GM12878 (cell line): Measurements from ENCODE around the gene SS18. TPM values are rescaled to one million over a fixed set of nuclear protein-coding genes. Genes with fewer than 3 reads are reported as not detected.

Source experiments
- ATAC-seq: fragments of 200-7000 bp; cut with Tn5 transposase; 3 replicates; pipeline ENCODE4 v1.9.1; 2020; ENCODE audit warnings: mild to moderate bottlenecking, moderate library complexity
- Bru-seq: library from RNA; stranded (reverse); fragments of 400-500 nt; gene quantifications from one replicate; lab custom pipeline; 2021; lab: Mats Ljungman, UMichigan
- BruChase-seq, 2 experiments: library from RNA; stranded (reverse); fragments of 400-500 nt; gene quantifications; one replicate each; lab custom pipeline; 2021; lab: Mats Ljungman, UMichigan
- BruUV-seq: library from RNA; stranded (reverse); fragments of 400-500 nt; replicated peaks from 2 replicates; lab custom pipeline; 2021; lab: Mats Ljungman, UMichigan
- CTCF ChIA-PET: fragments of 300-600 bp; sonication (Branson Sonifier 250); formaldehyde crosslinking; extraction: SDS; loops from one replicate; lab custom pipeline; 2021; ENCODE audit warnings: inconsistent platforms; lab: Yijun Ruan, JAX
- POLR2A ChIA-PET: fragments of 350-600 bp; formaldehyde crosslinking; extraction: SDS; loops from one replicate; lab custom pipeline; 2021; ENCODE audit warnings: inconsistent platforms; lab: Charles Lee
- RAD21 ChIA-PET: fragments of 300-600 bp; sonication (Branson Sonifier 250); formaldehyde crosslinking; loops from one replicate; lab custom pipeline; 2023; ENCODE audit warnings: antibody characterized with exemption; ENCODE audit not compliant: unreplicated experiment; lab: Charles Lee
- SMC1A ChIA-PET: fragments of 300-600 bp; sonication (Branson Sonifier 250); formaldehyde crosslinking; loops from one replicate; lab custom pipeline; 2023; ENCODE audit not compliant: unreplicated experiment, uncharacterized antibody; lab: Charles Lee
- DNase-seq: peaks from one replicate; pipeline ENCODE4 v3.0.0-alpha.2; 2011; ENCODE audit warnings: low read depth, low spot score
- FAIRE-seq: peaks from 3 replicates; lab custom pipeline; 2011; peaks lifted over from hg19 to GRCh38; lab: Jason Lieb, UNC
- H2AFZ ChIP-seq: 2 replicates; pipeline ENCODE4 v1.6.0; 2011; ENCODE audit warnings: low read depth, low read length, control low read depth; ENCODE audit not compliant: control insufficient read depth
- H3K27ac ChIP-seq: 2 replicates; pipeline ENCODE4 v1.5.1; 2011; ENCODE audit warnings: control low read depth; ENCODE audit not compliant: control insufficient read depth, insufficient read depth
- H3K27me3 ChIP-seq, 2 experiments: replicated peaks in 1 of 2; 2 replicates each; pipeline versions ENCODE4 v1.6.0 to v1.6.1; 2011; ENCODE audit warnings: low read length in 1 of 2; ENCODE audit not compliant: control insufficient read depth in 2 of 2, insufficient read depth in 2 of 2
- H3K36me3 ChIP-seq, 2 experiments: 2 replicates each; pipeline ENCODE4 v1.5.1; 2011; ENCODE audit warnings: low read length in 1 of 2; ENCODE audit not compliant: control insufficient read depth in 2 of 2, insufficient read depth in 2 of 2
- H3K4me1 ChIP-seq: 2 replicates; pipeline ENCODE4 v1.6.1; 2011; ENCODE audit warnings: mild to moderate bottlenecking, low read length, moderate library complexity, mixed read lengths; ENCODE audit not compliant: control insufficient read depth, insufficient read depth
- H3K4me2 ChIP-seq: 2 replicates; pipeline ENCODE4 v1.6.0; 2011; ENCODE audit warnings: control low read depth; ENCODE audit not compliant: control insufficient read depth, insufficient read depth
- H3K4me3 ChIP-seq: fragments of 200-600 bp; sonication (generic); 2 replicates; pipeline ENCODE4 v1.5.1; 2016
- H3K79me2 ChIP-seq: 2 replicates; pipeline ENCODE4 v1.6.0; 2011; ENCODE audit warnings: low read length; ENCODE audit not compliant: control insufficient read depth, insufficient read depth
- H3K9ac ChIP-seq: 2 replicates; pipeline ENCODE4 v1.8.0; 2011; ENCODE audit warnings: low read length, control low read depth, mixed read lengths; ENCODE audit not compliant: control insufficient read depth, insufficient read depth
- H3K9me3 ChIP-seq: replicated peaks from 3 replicates; pipeline ENCODE4 v1.5.1; 2011; ENCODE audit warnings: mild to moderate bottlenecking, low read length; ENCODE audit not compliant: control insufficient read depth, insufficient read depth
- H4K20me1 ChIP-seq: 2 replicates; pipeline ENCODE4 v1.6.0; 2011; ENCODE audit not compliant: control insufficient read depth, insufficient read depth
- BCL3 ChIP-seq: IDR thresholded peaks from 2 replicates; pipeline ENCODE4 v1.6.1; 2011; ENCODE audit warnings: borderline replicate concordance, low read depth, mild to moderate bottlenecking, moderate library complexity, low read length; ENCODE audit not compliant: insufficient read depth, poor library complexity, severe bottlenecking
- CREB1 ChIP-seq: IDR thresholded peaks from 2 replicates; pipeline ENCODE4 v1.6.1; 2012; ENCODE audit warnings: low read depth, mild to moderate bottlenecking, inconsistent platforms
- CREM ChIP-seq: IDR thresholded peaks from 2 replicates; pipeline ENCODE4 v1.6.1; 2014; ENCODE audit warnings: antibody characterized with exemption, low read depth
- EP300 ChIP-seq, 2 experiments: fragments of 150-350 bp in 1 of 2; IDR thresholded peaks; 2 replicates each; pipeline ENCODE4 v1.6.1; 2011 to 2012; ENCODE audit warnings: low read depth in 2 of 2, low read length in 2 of 2, borderline replicate concordance in 1 of 2, improper control_type of control experiment in 1 of 2, inconsistent platforms in 1 of 2; ENCODE audit not compliant: control insufficient read depth in 1 of 2
- LARP7 ChIP-seq: fragments of 450-650 bp; IDR thresholded peaks from 2 replicates; pipeline ENCODE4 v1.6.1; 2017; ENCODE audit warnings: mild to moderate bottlenecking
- MEF2A ChIP-seq: IDR thresholded peaks from 2 replicates; pipeline ENCODE4 v1.6.1; 2011; ENCODE audit warnings: low read depth, mild to moderate bottlenecking, low read length, moderate library complexity; ENCODE audit not compliant: insufficient read depth
- NFXL1 ChIP-seq: fragments of 450-650 bp; IDR thresholded peaks from 2 replicates; pipeline ENCODE4 v1.6.1; 2017; ENCODE audit warnings: antibody characterized with exemption, mild to moderate bottlenecking, borderline replicate concordance
- PAX5 ChIP-seq: IDR thresholded peaks from 2 replicates; pipeline ENCODE4 v1.6.1; 2011; ENCODE audit warnings: low read depth, low read length, borderline replicate concordance
- SP1 ChIP-seq: IDR thresholded peaks from one replicate; pipeline ENCODE4 v1.6.1; 2011; ENCODE audit warnings: low read depth, low read length
- SUZ12 ChIP-seq: fragments of 200-600 bp; sonication (generic); IDR thresholded peaks from one replicate; pipeline ENCODE4 v1.6.1; 2018; ENCODE audit warnings: antibody characterized with exemption, mild to moderate bottlenecking; ENCODE audit not compliant: unreplicated experiment
- WGBS: methylation state at CpG from one replicate; pipeline ENCODE4 v1.1.6; 2016; ENCODE audit warnings: low lambda C conversion rate; ENCODE audit not compliant: insufficient replicate concordance, insufficient coverage; ENCODE audit errors: missing lambda C conversion rate; 5-methylcytosine and 5-hydroxymethylcytosine counted together
- in situ Hi-C: fragments of 300-500 bp; cut with MboI; formaldehyde crosslinking; loops from 9 replicates; pipeline ENCODE4 v1.14.3; 2018; ENCODE audit warnings: mixed read lengths
- intact Hi-C: fragments of 100-400 bp; cut with micrococcal nuclease; formaldehyde crosslinking; loops from one replicate; pipeline ENCODE4 v1.14.2; 2022; ENCODE audit not compliant: unreplicated experiment
- long read RNA-seq, 2 experiments: library from polyadenylated mRNA; unstranded; transcript quantifications; one replicate each; pipeline ENCODE4 v2.0.0, GENCODE V29; 2019 to 2020
- polyA minus RNA-seq, 3 experiments: library from RNA; depleted of rRNA, polyadenylated mRNA; stranded (reverse); fragments of >200 nt; gene quantifications; 2 replicates each; pipeline ENCODE4 v1.2.3, GENCODE V29; 2011
- polyA plus RNA-seq, 11 experiments: library from polyadenylated mRNA; depleted of rRNA in 4 of 11; unstranded in 6 of 11; stranded (reverse) in 5 of 11; fragments of >200 nt; fragmentation: Nextera tagmentation in 4 of 11; fragmentation: Illumina TruSeq in 1 of 11; extraction: Ambion mirVana in 4 of 11; extraction: Trizol in 1 of 11; gene quantifications; 1 replicate in 1 of 11; 2 replicates in 10 of 11; pipeline versions ENCODE4 v1.2.1 to v1.2.3, GENCODE V29; 2011 to 2016; ENCODE audit warnings: inconsistent platforms in 2 of 11, missing spikeins in 2 of 11, low read depth in 1 of 11
- total RNA-seq, 4 experiments: library from RNA; depleted of rRNA in 3 of 4; stranded (reverse); fragments of >200 nt in 3 of 4; fragmentation: Illumina TruSeq in 1 of 4; extraction: Trizol in 1 of 4; gene quantifications; 2 replicates each; pipeline versions ENCODE4 v1.2.1 to v1.2.3, GENCODE V29; 2013 to 2021
- TF ChIP-seq, protein P1 (sequence below): IDR thresholded peaks from 2 replicates; pipeline ENCODE4 v1.6.1; 2011; ENCODE audit warnings: mild to moderate bottlenecking, low read depth, low read length, moderate library complexity; ENCODE audit not compliant: insufficient replicate concordance

SS18 gene
- total RNA-seq (2013; cell fraction: nucleolus; rRNA removed), result 226 and 242 TPM in 2 replicates
- total RNA-seq (2014; rRNA removed) (94.7 and 101 TPM in 2 replicates), total RNA-seq (2014; rRNA removed; fragmentation: Illumina TruSeq; extraction: Trizol) (93.9 and 97.0 TPM in 2 replicates), total RNA-seq (2021) (56.7 and 58.1 TPM in 2 replicates), polyA plus RNA-seq (2011; rRNA removed) (149 and 153 TPM in 2 replicates), polyA plus RNA-seq (2014; fragmentation: Illumina TruSeq; extraction: Trizol) (93.1 and 105 TPM in 2 replicates), polyA plus RNA-seq (2014; fragmentation: Nextera tagmentation; extraction: Ambion mirVana) (10 to 100 TPM; 16.6 to 34.4 TPM), polyA plus RNA-seq (2014; rRNA removed) (89.1 and 100.0 TPM in 2 replicates), polyA plus RNA-seq (2016; fragmentation: Nextera tagmentation; extraction: Ambion mirVana) (10 to 100 TPM; 67.1 to 70.4 TPM), polyA minus RNA-seq (2011; rRNA and poly(A)+ RNA removed) (221 and 298 TPM in 2 replicates), Bru-seq, nascent RNA (percentile 94 among the genes with signal in this experiment), BruChase-seq, experiment 1, labeled RNA remaining after a 6-hour chase (percentile 90 among the genes with signal in this experiment), BruChase-seq, experiment 2, labeled RNA remaining after a 2-hour chase (percentile 94 among the genes with signal in this experiment)
- 22.6 TPM for polyA plus RNA-seq (2011; ENCODE audit: low read depth)
- polyA plus RNA-seq (2011; cell fraction: cytosol; rRNA removed), result 97.6 and 135 TPM in 2 replicates
- polyA plus RNA-seq (2011; cell fraction: nucleus; rRNA removed), result 176 and 200 TPM in 2 replicates
- 34.1 and 34.3 TPM in 2 replicates for polyA plus RNA-seq (2012)
- polyA minus RNA-seq (2011; cell fraction: cytosol; rRNA and poly(A)+ RNA removed), result 89.9 and 117 TPM in 2 replicates
- 166 and 289 TPM in 2 replicates for polyA minus RNA-seq (2011; cell fraction: nucleus; rRNA and poly(A)+ RNA removed)
- long read RNA-seq, experiment 1, transcript SS18-203 (11 exons, 3,414 nt), result minor isoform, 12 of 57 reads
- long read RNA-seq, experiment 1, transcript SS18-201 (10 exons, 1,836 nt), result major isoform, 37 of 57 reads
- long read RNA-seq, experiment 1, partial matches to known transcripts, result 0 of 57 reads
- long read RNA-seq, experiment 1, other reads (novel, unspliced or antisense), result 6 of 57 reads
- long read RNA-seq, experiment 2, transcript SS18-205 (11 exons, 2,321 nt), result minor isoform, 5 of 229 reads
- long read RNA-seq, experiment 2, transcript SS18-203 (11 exons, 3,414 nt), result minor isoform, 52 of 229 reads
- long read RNA-seq, experiment 2, transcript SS18-201 (10 exons, 1,836 nt), result major isoform, 108 of 229 reads
- long read RNA-seq, experiment 2, partial matches to known transcripts, result 23 of 229 reads
- long read RNA-seq, experiment 2, other reads (novel, unspliced or antisense), result 37 of 229 reads

DNA sequence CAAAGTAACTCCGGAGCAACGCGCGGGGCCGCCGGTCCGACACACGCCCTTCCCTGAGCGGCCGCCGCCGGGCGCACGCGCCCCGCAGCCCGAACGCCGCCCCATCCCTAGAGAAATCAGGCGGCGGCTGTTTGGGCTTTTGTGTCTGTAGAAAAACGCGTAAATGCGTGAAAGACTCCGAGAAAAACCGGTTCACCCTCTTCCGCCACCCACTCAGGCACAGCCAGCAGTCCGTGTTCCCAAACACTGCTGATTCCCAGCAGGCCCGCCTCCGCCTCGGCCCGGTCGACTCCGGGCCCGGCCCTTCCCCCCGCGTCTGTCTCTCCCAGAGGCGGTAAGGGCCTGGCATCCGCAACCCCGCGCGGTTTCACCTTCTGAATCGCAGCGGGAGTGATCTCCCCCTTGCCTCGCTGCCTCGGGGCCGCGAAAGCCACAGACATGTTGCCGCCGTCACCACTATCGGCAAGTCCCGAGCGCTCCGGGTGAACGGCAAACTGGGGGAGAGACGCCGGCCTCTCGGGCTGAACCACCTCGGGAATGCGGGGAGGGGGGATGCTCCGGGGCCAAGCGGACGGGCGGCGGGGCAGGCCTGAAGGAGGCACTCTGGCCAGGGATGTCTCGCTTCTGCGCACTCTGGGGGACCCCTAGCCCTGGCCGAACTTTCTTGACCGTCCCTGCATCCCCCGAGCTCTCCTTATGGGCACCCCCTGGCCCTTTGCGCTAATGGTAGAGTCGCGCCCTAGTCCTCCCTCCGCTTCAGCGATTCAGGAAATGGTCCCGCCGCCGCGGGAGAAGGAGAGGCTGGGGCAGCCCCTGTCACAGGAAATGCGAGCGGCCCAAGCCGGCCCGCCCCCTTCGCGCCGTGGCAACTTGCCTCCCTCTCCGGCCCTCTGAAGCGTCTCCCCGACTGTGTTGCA lies at the start of gene SS18:
Gene SS18, minus strand, starts transcription at position 484 of the 917 bp plus-strand sequence. Its CDS starts 44 bp downstream, at position 440.
- in situ Hi-C loops, result no loop called here
- FAIRE-seq, result peak; percentile 18
- no TSS peak for BruUV-seq
- peak within 1 kb of the TSS; percentile 98 for H3K27ac ChIP-seq
- under 1% methylated on average over 89 of the region's 89 CpGs for WGBS
- ChIA-PET POLR2A (interaction anchor here (1.0 kb wide), 2 partner anchors 20 to 136 kb away, joined by 3 read pairs; partner anchors contain the start of gene TAF4B), RAD21 (interaction anchor here (1.0 to 1.4 kb wide), 3 partner anchors 92 to 100 kb away, joined by 3 to 4 read pairs (median 3); no protein-coding TSS in a partner anchor), SMC1A (interaction anchor here (0.7 to 4.0 kb wide), 7 partner anchors 10 to 96 kb away, joined by 3 to 18 read pairs (median 3); no protein-coding TSS in a partner anchor), CTCF (interaction anchor here (1.0 to 2.4 kb wide), 2 partner anchors 14 to 70 kb away, joined by 3 to 8 read pairs; no protein-coding TSS in a partner anchor)
- peaks cover 0 to 4% of the 10 kb centered on the region in 2 experiments; a peak in 1 of 4 replicates for H3K36me3 ChIP-seq
- H3K4me2 ChIP-seq, result peak within 1 kb of the TSS; percentile 91
- intact Hi-C loops, result loop anchor here (5.0 kb wide), 2 partner anchors 102 to 137 kb away; partner anchors contain the start of gene TAF4B
- no peaks in the 10 kb centered on the region for H3K27me3 ChIP-seq
- H4K20me1 ChIP-seq, result peaks cover 2% of the 10 kb centered on the region; the same call in 1 of the 2 replicates
- peak within 1 kb of the TSS; percentile 85 for H3K9ac ChIP-seq
- H3K4me3 ChIP-seq, result peak within 1 kb of the TSS; percentile 85
- H3K79me2 ChIP-seq, result peaks cover 47% of the 10 kb centered on the region
- peak within 1 kb of the TSS; percentile 97 for H2AFZ ChIP-seq
- ATAC-seq, result peak; percentile 89
- peak; percentile 76 for DNase-seq
- peaks cover 3% of the 10 kb centered on the region; the same call in 1 of the 2 replicates for H3K4me1 ChIP-seq
- no peaks in the 10 kb centered on the region; the same call in 2 of the 3 replicates for H3K9me3 ChIP-seq
- TF ChIP-seq CREB1 (peak; percentile 39), CREM (peak; percentile 42; the same call in 1 of the 2 replicates), MEF2A (no peak), EP300 (IDR thresholded peaks at IDR 0.05; ENCODE audit: borderline replicate concordance in 1 of 2, control insufficient read depth in 1 of 2, low read depth in 2 of 2, low read length in 2 of 2) (0 out of 4 replicates have a peak, but pooled peaks have one; percentile 9 to 46), BCL3 (peak; percentile 26), LARP7 (0 out of 2 replicates have a peak, but pooled peaks have one; percentile 17), SUZ12 (no peak), PAX5 (peak; percentile 47; the same call in 1 of the 2 replicates), NFXL1 (no peak; the same call in 1 of the 2 replicates), SP1 (peak; percentile 44)
- TF ChIP-seq, protein P1, sequence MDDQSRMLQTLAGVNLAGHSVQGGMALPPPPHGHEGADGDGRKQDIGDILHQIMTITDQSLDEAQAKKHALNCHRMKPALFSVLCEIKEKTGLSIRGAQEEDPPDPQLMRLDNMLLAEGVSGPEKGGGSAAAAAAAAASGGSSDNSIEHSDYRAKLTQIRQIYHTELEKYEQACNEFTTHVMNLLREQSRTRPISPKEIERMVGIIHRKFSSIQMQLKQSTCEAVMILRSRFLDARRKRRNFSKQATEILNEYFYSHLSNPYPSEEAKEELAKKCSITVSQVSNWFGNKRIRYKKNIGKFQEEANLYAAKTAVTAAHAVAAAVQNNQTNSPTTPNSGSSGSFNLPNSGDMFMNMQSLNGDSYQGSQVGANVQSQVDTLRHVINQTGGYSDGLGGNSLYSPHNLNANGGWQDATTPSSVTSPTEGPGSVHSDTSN, result peak; percentile 14
